Right cardiac atrium (tissue), 5 donors: ENCODE measurements around the gene GRIK4. TPM values are rescaled to one million over a fixed set of nuclear protein-coding genes. Genes with fewer than 3 reads are reported as not detected.
"Not testable (repeated sequence)": the region's sequence is repeated elsewhere in the genome, so short reads cannot be mapped to it uniquely, and the experiment has no call there.

ENCODE experiments used
- ATAC-seq, 2 donors: fragments of 200-7000 bp; cut with Tn5 transposase; one replicate each; pipeline versions ENCODE4 v1.8.0 to v1.9.1; 2020; ENCODE audit warnings: moderate library complexity in 2 of 2, mild to moderate bottlenecking in 1 of 2
- DNase-seq, 3 donors: peaks; one replicate each; pipeline ENCODE4 v3.0.0-alpha.2; 2020
- H3K27ac ChIP-seq: one replicate; pipeline ENCODE4 v1.5.1; 2013; ENCODE audit warnings: mild to moderate bottlenecking, low read length, control low read depth, moderate library complexity
- H3K27me3 ChIP-seq: one replicate; pipeline ENCODE4 v1.6.1; 2013; ENCODE audit not compliant: control insufficient read depth, insufficient read depth
- H3K4me1 ChIP-seq: one replicate; pipeline ENCODE4 v1.6.1; 2013; ENCODE audit warnings: low read length; ENCODE audit not compliant: control insufficient read depth, insufficient read depth
- H3K4me3 ChIP-seq: one replicate; pipeline ENCODE4 v1.5.1; 2013; ENCODE audit warnings: low read length, control low read depth
- H3K9me3 ChIP-seq: one replicate; pipeline ENCODE4 v1.6.1; 2013; ENCODE audit warnings: low read length; ENCODE audit not compliant: control insufficient read depth
- WGBS: extraction: QIAGEN DNeasy Blood & Tissue Kit; methylation state at CpG from one replicate; pipeline ENCODE4 v1.1.7; 2013; 5-methylcytosine and 5-hydroxymethylcytosine counted together
- intact Hi-C, 4 donors: fragments of 100-400 bp; cut with DNase I; formaldehyde crosslinking; loops; one replicate each; pipeline versions ENCODE4 v1.11.0 to v1.14.0; 2022 to 2023
- polyA plus RNA-seq: library from polyadenylated mRNA; stranded (reverse); fragments of 200-250 nt; gene quantifications from one replicate; pipeline ENCODE4 v1.2.3, GENCODE V29; 2013
- total RNA-seq, 4 donors: library from RNA; stranded (reverse); fragmentation: NEBNext Ultra II Directional; extraction: Animal tissue kit (Norgen Biotek cat#: 25700); gene quantifications; one replicate each; pipeline ENCODE4 v1.2.1, GENCODE V29; 2021
- donor health status: healthy with polysubstance abuse.
- donor health status: DM: no; HTN: yes; CAD: no.
- donor health status: DM: no; HTN: no; CAD: no.
- donor health status: DM: no; HTN: yes; CAD: no; lungs with severe emphysema.
- donor health status: DM: yes; HTN: yes; CAD: no.

The GRIK4 gene
- total and polyA plus RNA-seq, 5 donors: 0.32 to 3.4 (median 0.80) TPM; not detected in 1

GRCh38 chr11:120579611-120580031, 68.1 kb downstream of the GRIK4 start:
- 55% methylated on average over 7 of the region's 7 CpGs for WGBS
- Histone ChIP-seq H3K27me3 (no peaks in the 10 kb centered on the region), H3K27ac (no peak overlapping the region), H3K4me1 (no peaks in the 10 kb centered on the region), H3K4me3 (no peak overlapping the region), H3K9me3 (no peaks in the 10 kb centered on the region)
- no peak for ATAC-seq
- no peak for DNase-seq
- intact Hi-C loops: no loop called here

DNA sequence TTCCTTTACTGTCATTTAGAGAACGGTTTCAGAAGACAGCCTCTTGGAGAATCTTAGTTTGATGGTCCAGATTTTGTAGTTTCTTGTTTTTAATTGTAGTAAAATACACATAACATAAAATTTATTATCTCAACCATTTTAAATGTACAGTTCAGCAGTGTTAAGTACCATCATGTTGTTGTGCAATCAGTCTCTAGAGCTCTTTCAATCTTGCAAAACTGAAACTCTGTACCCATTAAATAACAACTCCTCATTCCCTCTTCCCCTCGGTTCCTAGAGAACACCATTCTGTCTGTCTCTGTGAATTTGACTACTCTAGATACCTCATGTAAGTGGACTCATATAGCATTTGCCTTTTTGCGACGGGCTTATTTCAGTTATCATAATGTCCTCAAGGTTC, 69.8 kb downstream of the GRIK4 start:
- no peaks in the 10 kb centered on the region for H3K27me3 ChIP-seq
- WGBS: 68% methylated on average over 4 of the region's 4 CpGs
- no peak overlapping the region for H3K27ac ChIP-seq
- no peaks in the 10 kb centered on the region for H3K9me3 ChIP-seq
- DNase-seq (no peak), ATAC-seq (no peak)
- no peak overlapping the region for H3K4me3 ChIP-seq
- intact Hi-C loops: no loop called here
- no peaks in the 10 kb centered on the region for H3K4me1 ChIP-seq

- intact Hi-C loops: not testable (repeated sequence)
Measured at GRCh38 chr11:120582535-120582934, 71.0 kb downstream of the GRIK4 start.

DNA sequence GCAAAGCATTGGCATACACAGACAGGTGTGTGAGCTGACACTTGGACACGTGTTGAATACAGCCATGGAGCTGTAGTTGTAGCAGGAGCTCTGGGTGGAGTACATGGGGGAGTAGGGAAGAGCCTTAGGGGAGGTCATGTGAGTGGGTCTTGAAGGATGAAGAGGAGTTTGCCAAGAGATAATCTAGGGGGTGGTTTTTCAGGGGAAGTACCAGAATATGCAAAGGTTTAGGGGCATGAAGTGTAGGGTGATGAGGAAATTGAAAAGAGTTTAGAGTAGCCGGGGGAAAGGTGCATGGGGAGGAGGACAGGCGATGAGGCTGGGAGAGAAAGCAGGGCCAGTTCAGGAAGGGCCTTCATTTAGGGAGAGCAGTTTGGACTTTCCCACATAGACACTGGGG, 74.5 kb downstream of the GRIK4 start:
- no peaks in the 10 kb centered on the region for H3K27me3 ChIP-seq
- intact Hi-C loops: no loop called here
- no peak for DNase-seq
- no peaks in the 10 kb centered on the region for H3K4me1 ChIP-seq
- no peak for ATAC-seq
- WGBS: 51% methylated on average over 3 of the region's 3 CpGs
- no peak overlapping the region for H3K27ac ChIP-seq
- H3K9me3 ChIP-seq: no peaks in the 10 kb centered on the region
- no peak overlapping the region for H3K4me3 ChIP-seq

More at GRCh38 chr11:120582535-120582934, 71.0 kb downstream of the GRIK4 start:
- H3K27me3 ChIP-seq, DNase-seq, ATAC-seq, H3K9me3 ChIP-seq, H3K27ac ChIP-seq, H3K4me3 ChIP-seq, H3K4me1 ChIP-seq: not testable (repeated sequence)
- WGBS: 96% methylated on average over 3 of the region's 3 CpGs

- no peak for DNase-seq
- no peak overlapping the region for H3K4me3 ChIP-seq
- no peak for ATAC-seq
- H3K27me3 ChIP-seq: no peaks in the 10 kb centered on the region
- H3K27ac ChIP-seq: no peak overlapping the region
- H3K9me3 ChIP-seq: no peaks in the 10 kb centered on the region
- WGBS: 87% methylated on average over 7 of the region's 7 CpGs
- intact Hi-C loops: no loop called here
- no peaks in the 10 kb centered on the region for H3K4me1 ChIP-seq
Measured at GRCh38 chr11:120586728-120587127, 75.2 kb downstream of the GRIK4 start.

GRCh38 chr11:120587299-120587698, 75.8 kb downstream of the GRIK4 start:
- Histone ChIP-seq H3K4me3 (no peak overlapping the region), H3K9me3 (no peaks in the 10 kb centered on the region), H3K27me3 (no peaks in the 10 kb centered on the region), H3K27ac (no peak overlapping the region), H3K4me1 (no peaks in the 10 kb centered on the region)
- ATAC-seq (no peak), DNase-seq (no peak)
- 89% methylated on average over 4 of the region's 4 CpGs for WGBS
- intact Hi-C loops: no loop called here

DNA sequence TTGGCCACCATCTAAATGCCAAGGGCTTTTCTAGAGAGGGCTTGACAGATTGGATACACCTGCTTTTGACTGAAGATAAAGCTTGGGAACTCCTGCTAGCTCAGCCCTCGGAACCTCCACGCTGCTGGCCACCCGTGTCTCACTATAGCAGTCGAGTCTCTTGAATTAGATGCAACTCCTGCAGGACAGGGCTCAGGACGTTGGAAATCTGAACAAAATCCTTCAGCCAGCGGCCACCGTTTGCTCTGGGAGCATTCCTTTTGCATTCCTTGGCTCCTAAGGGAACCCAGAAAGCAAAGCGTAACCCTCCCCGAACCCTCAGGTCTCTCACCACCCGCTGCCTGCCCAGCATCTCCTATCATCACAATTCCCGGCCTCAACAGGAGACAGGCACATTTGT, 77.8 kb downstream of the GRIK4 start:
- no peak for ATAC-seq
- 86% methylated on average over 11 of the region's 11 CpGs for WGBS
- intact Hi-C loops: no loop called here

DNA sequence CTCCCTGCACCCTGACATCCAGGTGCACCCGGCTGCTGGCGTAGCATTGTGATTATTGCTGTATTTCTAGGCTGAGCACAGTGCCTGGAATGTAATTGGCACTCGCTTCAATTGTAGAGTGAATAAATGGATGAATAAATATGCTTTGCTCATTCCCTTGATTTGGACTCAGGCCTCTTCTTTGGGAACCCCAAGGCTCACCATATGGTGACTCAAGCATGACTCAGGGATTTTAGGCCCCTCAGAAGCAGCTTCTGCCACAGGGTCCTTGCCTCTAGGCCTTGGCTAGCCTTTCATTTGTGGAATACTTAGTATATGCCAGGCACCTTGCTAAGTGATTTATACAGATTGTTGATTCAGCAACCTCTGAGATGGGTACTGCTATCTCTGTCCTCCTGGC, 78.9 kb downstream of the GRIK4 start:
- ATAC-seq (no peak), DNase-seq (no peak)
- Histone ChIP-seq H3K27me3 (no peaks in the 10 kb centered on the region), H3K4me1 (no peaks in the 10 kb centered on the region), H3K9me3 (no peaks in the 10 kb centered on the region), H3K4me3 (no peak overlapping the region), H3K27ac (no peak overlapping the region)
- 94% methylated on average over 3 of the region's 3 CpGs for WGBS
- intact Hi-C loops: no loop called here

More for the DNA sequence above, 77.8 kb downstream of the GRIK4 start:
- DNase-seq: no peak
- Histone ChIP-seq H3K4me1 (no peaks in the 10 kb centered on the region), H3K27ac (no peak overlapping the region), H3K9me3 (no peaks in the 10 kb centered on the region), H3K4me3 (no peak overlapping the region), H3K27me3 (no peaks in the 10 kb centered on the region)

DNA sequence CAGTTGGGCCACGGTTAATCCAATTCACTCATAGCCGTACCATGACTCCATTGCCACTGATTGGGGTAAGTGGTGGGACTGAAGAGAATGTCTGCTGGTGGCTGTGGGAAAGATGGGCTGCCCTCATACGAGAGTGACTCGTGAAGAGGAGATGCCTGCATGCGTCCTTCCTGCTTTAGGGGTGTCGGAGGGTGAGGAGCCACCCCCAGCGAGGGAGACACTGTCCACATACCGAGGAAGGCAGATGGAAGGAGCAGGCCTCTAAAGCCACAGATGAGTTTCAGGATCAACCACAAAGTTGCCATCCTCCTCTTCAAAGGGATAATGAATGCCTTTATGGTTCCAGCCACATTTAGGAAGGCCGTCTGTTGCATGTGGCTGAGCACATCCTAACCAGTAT, 83.2 kb downstream of the GRIK4 start:
- Histone ChIP-seq H3K27ac (no peak overlapping the region), H3K27me3 (no peaks in the 10 kb centered on the region), H3K9me3 (no peaks in the 10 kb centered on the region), H3K4me1 (no peaks in the 10 kb centered on the region), H3K4me3 (no peak overlapping the region)
- ATAC-seq: no peak
- WGBS: 86% methylated on average over 9 of the region's 9 CpGs
- no peak for DNase-seq
- intact Hi-C loops: no loop called here

GRCh38 chr11:120595557-120595956, 84.0 kb downstream of the GRIK4 start:
- ATAC-seq (no peak), DNase-seq (no peak)
- Histone ChIP-seq H3K27me3 (no peaks in the 10 kb centered on the region), H3K9me3 (no peaks in the 10 kb centered on the region), H3K4me1 (no peaks in the 10 kb centered on the region), H3K4me3 (no peak overlapping the region), H3K27ac (no peak overlapping the region)
- intact Hi-C loops: no loop called here
- WGBS: 87% methylated on average over 4 of the region's 4 CpGs

DNA sequence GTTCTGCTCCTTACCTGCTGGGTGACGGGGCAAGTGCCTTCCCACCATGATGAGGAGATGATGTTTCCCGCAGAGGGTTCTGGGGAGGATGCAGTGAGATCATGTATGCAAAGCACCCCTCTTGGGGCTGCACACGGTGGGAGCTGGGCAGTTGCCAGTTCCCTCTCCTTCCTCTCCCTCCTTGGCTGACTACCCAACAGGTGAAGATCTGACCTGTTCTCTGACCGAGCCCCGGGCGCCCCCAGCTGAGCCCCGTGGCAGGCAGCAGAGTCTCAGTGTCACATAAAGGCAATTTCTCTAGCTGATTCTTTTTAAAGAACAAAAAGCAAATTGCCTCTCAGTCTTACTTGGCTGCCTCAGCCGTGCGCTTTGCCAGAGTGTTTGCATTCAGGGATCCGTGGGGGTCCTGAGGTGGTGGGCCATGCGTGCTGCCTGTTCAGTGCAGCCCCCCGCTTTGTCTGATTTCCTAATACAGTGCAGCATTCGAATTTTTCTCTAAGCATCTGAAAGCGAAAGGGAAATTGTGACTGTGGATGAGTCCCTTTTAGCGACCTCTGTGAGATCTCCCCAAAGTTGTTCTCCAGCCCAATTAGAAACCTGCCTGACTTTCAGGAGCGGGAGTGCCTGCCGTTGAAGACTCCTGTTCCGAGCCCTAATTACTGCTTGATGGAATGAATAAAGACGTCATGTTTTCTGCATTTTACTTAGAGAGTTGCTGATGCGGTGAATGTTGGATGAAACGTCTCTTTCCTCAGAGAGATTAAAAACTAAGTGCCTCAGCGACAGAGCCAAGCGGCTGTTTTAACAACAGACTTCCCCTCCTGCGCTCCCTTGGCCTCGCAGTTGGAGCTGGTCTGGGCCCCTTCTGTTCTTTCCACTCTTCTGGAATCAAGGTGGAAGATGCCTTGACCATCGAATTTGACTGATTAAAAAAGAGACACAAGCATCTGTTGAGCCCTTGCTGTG, 86.0 kb downstream of the GRIK4 start:
- Histone ChIP-seq H3K27me3 (no peaks in the 10 kb centered on the region), H3K9me3 (no peaks in the 10 kb centered on the region), H3K4me3 (no peak overlapping the region), H3K4me1 (no peaks in the 10 kb centered on the region), H3K27ac (no peak overlapping the region)
- intact Hi-C loops: no loop called here
- ATAC-seq (peak in 1 of 2 donors; percentile 15), DNase-seq (no peak)
- 56% methylated on average over 26 of the region's 26 CpGs for WGBS
